Gastroesophageal sphincter (tissue), 4 donors: ENCODE measurements around the gene XPA. TPM values are rescaled to one million over a fixed set of nuclear protein-coding genes. Genes with fewer than 3 reads are reported as not detected.

Experiments
- ATAC-seq: fragments of 150-250 bp; one replicate; pipeline ENCODE4 v1.9.1; 2016; ENCODE audit warnings: mild to moderate bottlenecking, moderate library complexity
- H3K27ac ChIP-seq, 4 donors: fragments of 200-600 bp; sonication (generic) in 3 of 4; 1 replicate in 3 of 4; 2 replicates in 1 of 4; pipeline ENCODE4 v1.5.1; 2016 to 2019
- H3K27me3 ChIP-seq: fragments of 200-600 bp; sonication (generic); one replicate; pipeline ENCODE4 v1.5.1; 2019
- H3K36me3 ChIP-seq, 2 donors: fragments of 200-600 bp; sonication (generic); one replicate each; pipeline ENCODE4 v1.5.1; 2019; ENCODE audit warnings: control low read depth in 1 of 2
- H3K4me1 ChIP-seq, 3 donors: fragments of 200-600 bp; sonication (generic); 1 replicate in 2 of 3; 2 replicates in 1 of 3; pipeline ENCODE4 v1.5.1; 2016 to 2019; ENCODE audit warnings: control low read depth in 2 of 3
- H3K4me3 ChIP-seq, 2 donors: fragments of 200-600 bp; sonication (generic); one replicate each; pipeline ENCODE4 v1.5.1; 2019; ENCODE audit warnings: mild to moderate bottlenecking in 1 of 2, moderate library complexity in 1 of 2
- H3K9me3 ChIP-seq, 3 donors: fragments of 200-600 bp; sonication (generic); one replicate each; pipeline ENCODE4 v1.5.1; 2017 to 2019; ENCODE audit warnings: control low read depth in 2 of 3
- EP300 ChIP-seq: sonication (generic); formaldehyde crosslinking; IDR thresholded peaks from one replicate; pipeline ENCODE4 v1.6.1; 2017; ENCODE audit warnings: antibody characterized with exemption, mild to moderate bottlenecking
- POLR2A ChIP-seq, 2 donors: fragments of 450-650 bp; IDR thresholded peaks; one replicate each; pipeline ENCODE4 v1.6.1; 2017; ENCODE audit warnings: antibody characterized with exemption in 2 of 2, mild to moderate bottlenecking in 2 of 2, moderate library complexity in 1 of 2
- POLR2AphosphoS5 ChIP-seq: sonication (generic); formaldehyde crosslinking; IDR thresholded peaks from one replicate; pipeline ENCODE4 v1.6.1; 2017; ENCODE audit warnings: antibody characterized with exemption
- WGBS, 2 donors: methylation state at CpG; one replicate each; pipeline ENCODE4 v1.1.5; 2018; ENCODE audit warnings: low coverage in 1 of 2; 5-methylcytosine and 5-hydroxymethylcytosine counted together
- total RNA-seq, 4 donors: library from RNA; depleted of rRNA; stranded (reverse); fragments of >200 nt; gene quantifications; one replicate each; pipeline ENCODE4 v1.1.0, GENCODE V29; 2016
- TF ChIP-seq, protein P1 (sequence below), 4 experiments: fragments of 200-600 bp in 2 of 4; fragments of 450-650 bp in 2 of 4; sonication (generic) in 1 of 4; IDR thresholded peaks; one replicate each; pipeline ENCODE4 v1.5.1; 2017 to 2019; ENCODE audit warnings: antibody characterized with exemption in 4 of 4, mild to moderate bottlenecking in 2 of 4, moderate library complexity in 2 of 4

Gene XPA
- total RNA-seq, 4 donors from 2014 or later: 24.2 to 27.6 (median 25.8) TPM

DNA sequence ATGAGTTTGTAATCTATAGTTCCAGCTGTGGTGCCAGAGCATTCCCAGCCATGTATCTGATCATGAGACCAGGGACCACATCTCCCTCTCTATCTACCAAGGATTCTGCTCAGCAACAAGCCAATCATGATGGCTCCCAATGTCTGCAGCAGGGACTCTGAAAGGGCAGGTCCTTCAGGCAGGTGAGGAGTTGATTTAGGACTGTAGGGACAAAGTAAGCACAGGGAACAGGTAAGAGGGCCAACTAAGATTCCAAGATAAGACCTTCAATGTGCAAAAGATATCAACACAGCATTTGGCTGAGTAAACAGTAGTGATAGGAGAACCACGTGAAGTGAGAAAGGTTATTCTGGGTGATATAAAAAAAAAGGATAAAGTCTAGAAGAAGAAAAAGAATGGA lies 8.5 kb downstream of the XPA start:
- 79 to 82% methylated on average over 1 of the region's 1 CpG for WGBS, 2 donors
- peaks cover 0 to 19% (median 0%) of the 10 kb centered on the region in 3 donors for H3K4me1 ChIP-seq
- no peaks in the 10 kb centered on the region for H3K9me3 ChIP-seq
- TF ChIP-seq POLR2AphosphoS5: no peak
- TF ChIP-seq POLR2A (IDR thresholded peaks at IDR 0.05): no peak
- TF ChIP-seq EP300: no peak
- TF ChIP-seq, protein P1, sequence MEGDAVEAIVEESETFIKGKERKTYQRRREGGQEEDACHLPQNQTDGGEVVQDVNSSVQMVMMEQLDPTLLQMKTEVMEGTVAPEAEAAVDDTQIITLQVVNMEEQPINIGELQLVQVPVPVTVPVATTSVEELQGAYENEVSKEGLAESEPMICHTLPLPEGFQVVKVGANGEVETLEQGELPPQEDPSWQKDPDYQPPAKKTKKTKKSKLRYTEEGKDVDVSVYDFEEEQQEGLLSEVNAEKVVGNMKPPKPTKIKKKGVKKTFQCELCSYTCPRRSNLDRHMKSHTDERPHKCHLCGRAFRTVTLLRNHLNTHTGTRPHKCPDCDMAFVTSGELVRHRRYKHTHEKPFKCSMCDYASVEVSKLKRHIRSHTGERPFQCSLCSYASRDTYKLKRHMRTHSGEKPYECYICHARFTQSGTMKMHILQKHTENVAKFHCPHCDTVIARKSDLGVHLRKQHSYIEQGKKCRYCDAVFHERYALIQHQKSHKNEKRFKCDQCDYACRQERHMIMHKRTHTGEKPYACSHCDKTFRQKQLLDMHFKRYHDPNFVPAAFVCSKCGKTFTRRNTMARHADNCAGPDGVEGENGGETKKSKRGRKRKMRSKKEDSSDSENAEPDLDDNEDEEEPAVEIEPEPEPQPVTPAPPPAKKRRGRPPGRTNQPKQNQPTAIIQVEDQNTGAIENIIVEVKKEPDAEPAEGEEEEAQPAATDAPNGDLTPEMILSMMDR (IDR thresholded peaks at IDR 0.05): no peak
- H3K4me3 ChIP-seq: no peak overlapping the region
- H3K27ac ChIP-seq: no peak overlapping the region
- peaks cover 7 to 86% of the 10 kb centered on the region in 2 donors for H3K36me3 ChIP-seq
- ATAC-seq: no peak
- no peaks in the 10 kb centered on the region for H3K27me3 ChIP-seq

DNA sequence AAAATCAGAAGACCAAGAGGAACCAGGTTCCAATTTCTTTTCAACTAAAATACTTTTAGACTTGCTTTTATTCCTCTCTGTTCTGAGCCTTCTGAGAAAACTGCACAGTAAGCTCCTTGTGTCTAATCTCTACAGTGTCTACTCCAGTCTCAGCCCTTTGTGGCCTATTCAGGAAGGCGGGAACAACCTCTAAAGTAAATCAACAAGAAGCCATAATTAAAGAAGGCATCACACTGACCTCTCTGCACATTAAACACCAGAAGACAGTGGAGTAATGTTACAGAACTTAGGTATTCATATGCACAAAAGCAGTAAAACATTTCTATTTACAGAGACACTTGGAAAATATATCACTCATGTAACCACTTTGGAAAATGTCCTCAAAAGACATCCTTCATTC lies 14.9 kb downstream of the XPA start:
- Histone ChIP-seq H3K4me1 (no peaks in the 10 kb centered on the region), H3K27ac (no peak overlapping the region), H3K36me3 (peaks cover 4 to 89% of the 10 kb centered on the region in 2 donors), H3K9me3 (no peaks in the 10 kb centered on the region), H3K4me3 (no peak overlapping the region), H3K27me3 (no peaks in the 10 kb centered on the region)
- 67 to 100% methylated on average over 1 of the region's 1 CpG for WGBS, 2 donors
- no peak for ATAC-seq
- TF ChIP-seq POLR2AphosphoS5 (no peak), EP300 (no peak), POLR2A (IDR thresholded peaks at IDR 0.05) (no peak)
- TF ChIP-seq, protein P1 (IDR thresholded peaks at IDR 0.05): no peak

DNA sequence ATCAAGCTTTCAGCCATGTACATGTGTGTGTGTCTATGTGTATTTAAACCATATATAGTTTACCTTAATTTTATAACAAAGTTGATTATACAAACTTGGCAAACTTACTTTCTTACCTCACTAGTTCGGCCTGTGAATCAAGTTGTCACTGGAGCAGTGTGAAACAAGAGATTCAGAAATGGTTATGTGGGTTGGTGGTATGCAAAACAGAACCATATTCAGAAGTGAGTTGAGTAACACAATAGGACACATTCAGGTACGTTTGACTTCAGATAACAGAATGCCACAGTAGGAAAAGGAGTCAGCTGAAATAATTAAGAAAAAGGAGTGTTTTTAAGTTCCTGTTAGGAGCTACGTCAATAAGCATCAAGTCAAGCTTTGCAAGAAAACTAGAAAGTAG lies 21.5 kb downstream of the XPA start:
- 76 to 80% methylated on average over 3 of the region's 3 CpGs for WGBS, 2 donors
- TF ChIP-seq POLR2AphosphoS5 (no peak), EP300 (no peak)
- TF ChIP-seq, protein P1 (IDR thresholded peaks at IDR 0.05): no peak
- Histone ChIP-seq H3K9me3 (no peaks in the 10 kb centered on the region), H3K4me1 (peaks cover 0 to 6% (median 0%) of the 10 kb centered on the region in 3 donors), H3K4me3 (no peak overlapping the region), H3K27me3 (no peaks in the 10 kb centered on the region), H3K27ac (peak overlapping the region in 1 of 4 donors; percentile 41), H3K36me3 (peaks cover 7 to 92% of the 10 kb centered on the region in 2 donors)
- ATAC-seq: no peak

DNA sequence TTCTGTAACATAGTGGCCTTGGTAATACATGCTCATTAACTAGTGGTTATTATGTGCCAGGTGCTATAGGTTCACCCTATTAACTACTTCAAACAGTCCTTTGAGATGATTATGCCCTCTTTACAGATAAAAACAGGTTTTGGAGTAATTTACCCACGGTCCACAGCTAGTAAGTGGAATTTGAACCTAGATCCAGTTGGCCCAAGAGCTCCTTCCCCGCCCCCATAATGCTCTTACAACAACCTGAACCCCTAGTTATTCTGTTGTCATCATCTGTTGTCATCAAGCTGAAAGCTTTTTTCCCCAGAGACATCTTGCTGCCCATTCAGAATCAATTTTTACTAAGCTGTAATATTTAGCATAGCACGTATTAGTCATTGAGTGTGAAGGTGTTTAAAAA lies 23.2 kb downstream of the XPA start:
- no peak for ATAC-seq
- no peaks in the 10 kb centered on the region for H3K9me3 ChIP-seq
- no peaks in the 10 kb centered on the region for H3K27me3 ChIP-seq
- 80 to 84% methylated on average over 3 of the region's 3 CpGs for WGBS, 2 donors
- no peak overlapping the region for H3K27ac ChIP-seq
- peaks cover 12 to 98% of the 10 kb centered on the region in 2 donors for H3K36me3 ChIP-seq
- TF ChIP-seq POLR2A (IDR thresholded peaks at IDR 0.05) (no peak), EP300 (no peak), POLR2AphosphoS5 (no peak)
- TF ChIP-seq, protein P1 (IDR thresholded peaks at IDR 0.05): no peak
- H3K4me3 ChIP-seq: no peak overlapping the region
- H3K4me1 ChIP-seq: peaks cover 0 to 6% (median 0%) of the 10 kb centered on the region in 3 donors

DNA sequence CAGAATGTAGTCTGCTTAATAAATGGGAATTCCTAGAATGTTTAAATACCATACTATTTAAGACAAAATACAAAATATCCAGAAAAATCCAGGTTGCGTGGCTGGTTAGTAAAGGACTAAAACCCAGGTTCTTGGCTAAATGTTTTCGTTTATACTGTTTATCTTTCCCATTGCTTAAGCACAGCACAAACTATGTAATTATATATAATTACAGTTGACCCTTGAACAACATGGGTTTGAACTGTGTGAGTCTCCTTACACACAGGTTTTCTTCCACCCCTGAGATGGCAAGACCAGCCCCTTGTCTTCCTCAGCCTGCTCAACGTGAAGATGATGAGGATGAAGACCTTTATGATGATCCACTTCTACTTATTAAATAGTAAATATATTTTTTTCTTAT lies 24.7 kb downstream of the XPA start:
- no peaks in the 10 kb centered on the region for H3K9me3 ChIP-seq
- no peaks in the 10 kb centered on the region for H3K27me3 ChIP-seq
- TF ChIP-seq POLR2AphosphoS5: no peak
- no peak for TF ChIP-seq POLR2A (IDR thresholded peaks at IDR 0.05)
- TF ChIP-seq EP300: no peak
- TF ChIP-seq, protein P1 (IDR thresholded peaks at IDR 0.05): no peak
- no peak overlapping the region for H3K27ac ChIP-seq
- H3K4me3 ChIP-seq: no peak overlapping the region
- H3K36me3 ChIP-seq: peaks cover 20 to 98% of the 10 kb centered on the region in 2 donors
- WGBS, 2 donors: 83 to 85% methylated on average over 3 of the region's 3 CpGs
- H3K4me1 ChIP-seq: peaks cover 0 to 6% (median 0%) of the 10 kb centered on the region in 3 donors
- ATAC-seq: no peak
